Stimulated activated CD8-positive, alpha-beta memory T cell treated with anti-CD3 and anti-CD28 coated beads, Interleukin-15, amount 100 ng/mL, for 48 hours (primary cell): ENCODE results near the gene SAP30.
A peak's percentile ranks its signal among the peaks of the same experiment; 100 is the strongest.

ENCODE experiments used
- DNase-seq, 2 donors: peaks; one replicate each; pipeline ENCODE4 v3.0.0-alpha.2; 2020; ENCODE audit warnings: low read depth in 2 of 2

The SAP30 gene, protein sequence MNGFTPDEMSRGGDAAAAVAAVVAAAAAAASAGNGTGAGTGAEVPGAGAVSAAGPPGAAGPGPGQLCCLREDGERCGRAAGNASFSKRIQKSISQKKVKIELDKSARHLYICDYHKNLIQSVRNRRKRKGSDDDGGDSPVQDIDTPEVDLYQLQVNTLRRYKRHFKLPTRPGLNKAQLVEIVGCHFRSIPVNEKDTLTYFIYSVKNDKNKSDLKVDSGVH

DNA sequence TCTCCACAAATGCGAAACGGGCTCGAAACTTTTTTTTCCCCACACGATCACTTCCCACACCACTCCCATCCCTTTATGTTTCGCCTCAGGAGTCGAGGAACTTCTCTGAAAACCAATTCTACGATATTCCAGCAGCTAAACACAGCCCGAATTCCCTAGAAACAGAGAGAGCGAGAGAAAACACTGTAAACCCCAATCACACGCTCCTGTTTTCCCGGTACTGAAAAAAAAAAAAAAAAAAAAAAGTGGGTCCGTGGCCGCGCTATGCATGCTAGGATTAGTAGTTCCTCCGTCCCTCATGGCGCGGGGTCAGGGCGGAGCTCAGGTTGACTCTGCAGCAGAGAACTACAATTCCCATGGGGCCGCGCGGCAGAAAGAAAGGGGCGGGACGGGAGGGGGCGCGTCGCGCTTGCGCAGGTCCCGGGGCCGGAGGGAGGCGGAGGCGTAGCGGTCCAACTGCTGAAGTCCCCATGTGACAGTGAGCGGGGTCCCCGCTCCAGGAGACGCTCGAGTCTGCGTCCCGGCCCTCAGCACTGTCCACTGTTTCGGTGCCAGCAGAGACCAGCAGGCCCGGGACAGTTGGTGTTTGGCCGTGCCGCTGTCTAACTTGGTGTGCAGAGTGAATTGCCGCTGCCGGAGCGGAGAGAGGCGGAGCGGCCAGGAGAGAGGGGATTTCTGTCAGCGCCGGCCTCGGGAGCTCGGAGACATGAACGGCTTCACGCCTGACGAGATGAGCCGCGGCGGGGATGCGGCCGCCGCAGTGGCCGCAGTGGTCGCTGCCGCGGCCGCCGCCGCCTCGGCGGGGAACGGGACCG lies at the start of gene SAP30:
TSS of gene SAP30 (plus strand) at position 478 of the 815 bp plus-strand sequence. CDS start at position 707, 229 bp downstream.
- DNase-seq, result peak; percentile 93 to 95

DNA sequence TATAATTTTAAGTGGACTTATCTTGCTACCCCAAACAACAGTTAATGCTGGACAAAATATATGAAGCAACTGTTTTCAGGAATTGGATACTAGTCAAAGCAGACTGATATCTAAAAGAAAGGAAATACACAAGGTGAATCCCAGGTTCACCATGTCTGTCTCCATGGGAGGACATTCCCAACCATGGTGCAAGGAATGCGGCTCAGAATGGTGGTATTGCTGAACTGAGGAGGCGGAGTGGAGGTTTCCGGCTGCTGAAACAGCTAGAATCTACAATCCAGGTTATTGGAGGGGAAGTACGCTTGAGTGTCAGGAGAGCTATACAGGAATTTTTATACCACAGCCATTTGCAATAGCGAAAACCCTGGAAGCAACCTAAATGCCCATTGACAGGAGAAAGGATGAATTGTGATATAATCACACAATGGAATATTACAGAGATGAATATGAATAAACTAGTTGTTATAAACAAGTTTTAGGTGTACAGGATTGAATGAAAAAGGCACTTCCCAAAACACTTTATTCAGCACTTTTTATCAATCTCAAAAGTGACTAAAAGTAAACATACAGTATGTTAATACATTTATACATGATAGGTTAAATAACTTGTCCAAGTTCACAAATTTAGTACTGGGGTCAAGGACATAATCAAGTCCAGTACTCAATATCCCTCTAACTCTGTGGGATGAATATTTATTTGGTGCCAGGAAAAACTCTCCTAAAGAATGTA lies 45.6 kb upstream of the SAP30 start:
- no peak for DNase-seq

DNA sequence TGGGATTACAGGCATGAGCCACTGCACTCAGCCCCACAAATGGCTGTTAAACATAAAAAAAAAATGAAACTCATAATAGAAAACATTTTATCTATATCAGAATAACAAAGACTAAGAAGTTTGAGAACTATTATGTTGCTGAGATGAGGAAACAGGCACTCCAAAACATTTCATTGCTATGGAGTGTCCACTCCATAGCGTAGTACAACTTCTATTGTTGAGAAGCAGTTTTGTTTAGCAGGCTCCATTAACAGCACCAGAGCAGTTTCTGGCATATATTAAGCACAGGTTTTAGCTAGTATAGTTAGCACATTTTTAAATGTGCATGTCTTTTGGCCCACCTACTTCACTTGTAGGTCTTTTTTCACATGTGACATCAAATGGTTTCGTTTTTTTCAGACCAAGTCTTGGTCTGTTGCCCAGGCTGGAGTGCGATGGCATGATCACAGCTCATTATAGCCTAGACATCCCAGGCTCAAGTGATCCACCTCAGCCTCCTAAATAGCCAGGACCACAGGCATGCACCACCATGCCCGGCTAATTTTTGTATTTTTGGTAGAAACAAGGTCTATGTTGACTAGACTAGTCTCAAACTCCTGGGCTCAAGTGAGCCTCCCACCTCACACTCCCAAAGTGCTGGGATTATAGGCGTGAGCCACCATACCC lies 42.4 kb upstream of the SAP30 start:
- no peak for DNase-seq

DNA sequence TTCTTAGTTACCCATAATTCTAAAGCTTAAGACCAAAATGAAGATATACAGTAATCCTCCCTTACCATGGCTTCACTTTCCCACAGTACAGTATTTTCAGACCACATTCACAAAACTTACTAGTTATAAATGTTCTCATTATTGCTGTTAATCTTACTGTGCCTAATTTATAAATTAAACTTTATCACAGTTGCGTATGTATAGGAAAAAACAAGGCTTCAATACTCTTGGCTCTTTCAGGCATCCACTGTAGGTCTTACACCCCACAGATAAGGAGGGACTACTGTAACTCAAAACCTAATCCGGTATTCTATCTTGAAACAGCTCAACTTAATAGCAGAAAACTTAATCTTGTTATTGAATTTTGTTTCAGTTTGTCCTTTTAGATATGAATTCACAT lies 40.2 kb upstream of the SAP30 start:
- no peak for DNase-seq

DNA sequence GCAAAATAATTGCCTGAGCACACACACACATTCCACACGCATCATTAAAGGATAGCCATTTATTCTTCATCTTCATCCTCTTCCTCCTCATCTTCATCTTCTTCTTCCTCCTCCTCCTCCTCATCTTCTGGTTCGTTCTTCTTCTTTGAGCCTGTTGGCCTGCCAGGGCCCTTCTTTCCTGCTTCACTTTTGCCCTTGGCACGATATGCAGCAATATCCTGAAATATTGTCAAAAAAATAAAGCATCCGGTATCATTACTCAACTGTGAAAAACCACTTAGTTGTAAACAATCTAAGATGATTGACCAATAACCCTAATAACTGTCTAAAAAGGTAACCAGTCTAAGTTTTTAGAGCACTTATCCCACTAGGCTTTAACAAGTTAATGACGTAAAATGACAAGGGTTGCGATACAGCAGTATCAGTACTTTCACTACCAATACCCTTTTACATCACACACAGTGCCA lies 38.7 kb upstream of the SAP30 start:
- DNase-seq, result no peak

DNA sequence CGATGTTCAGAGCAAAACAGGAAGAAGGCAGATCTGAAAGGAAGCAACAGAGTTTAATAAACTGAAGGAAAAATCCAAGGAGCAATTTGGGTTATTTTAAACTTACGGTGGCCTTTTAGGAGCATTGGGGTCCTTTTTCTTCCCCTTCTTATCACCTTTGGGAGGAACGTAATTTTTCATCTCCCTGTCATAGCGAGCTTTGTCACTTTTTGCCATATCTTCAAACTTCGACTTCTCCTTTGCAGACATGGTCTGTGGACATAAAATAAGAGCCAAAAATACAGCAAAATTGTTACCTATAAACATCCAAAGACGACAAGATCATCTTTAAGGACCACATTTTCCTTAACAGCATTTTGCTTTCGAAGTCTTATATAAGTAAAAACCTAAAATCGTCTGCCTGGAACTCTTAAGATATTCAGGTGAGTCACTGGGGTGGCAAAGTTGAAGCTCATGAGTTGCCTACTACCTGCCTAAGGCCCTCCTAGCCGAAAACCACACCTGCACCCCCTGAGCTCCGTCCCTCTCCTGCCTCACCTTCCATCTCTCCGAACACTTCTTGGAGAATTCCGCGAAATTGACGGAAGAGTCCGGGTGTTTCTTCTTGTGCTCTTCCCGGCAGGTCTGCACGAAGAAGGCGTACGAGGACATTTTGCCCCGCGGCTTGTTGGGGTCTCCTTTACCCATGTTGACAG lies 37.6 kb upstream of the SAP30 start:
- no peak for DNase-seq

DNA sequence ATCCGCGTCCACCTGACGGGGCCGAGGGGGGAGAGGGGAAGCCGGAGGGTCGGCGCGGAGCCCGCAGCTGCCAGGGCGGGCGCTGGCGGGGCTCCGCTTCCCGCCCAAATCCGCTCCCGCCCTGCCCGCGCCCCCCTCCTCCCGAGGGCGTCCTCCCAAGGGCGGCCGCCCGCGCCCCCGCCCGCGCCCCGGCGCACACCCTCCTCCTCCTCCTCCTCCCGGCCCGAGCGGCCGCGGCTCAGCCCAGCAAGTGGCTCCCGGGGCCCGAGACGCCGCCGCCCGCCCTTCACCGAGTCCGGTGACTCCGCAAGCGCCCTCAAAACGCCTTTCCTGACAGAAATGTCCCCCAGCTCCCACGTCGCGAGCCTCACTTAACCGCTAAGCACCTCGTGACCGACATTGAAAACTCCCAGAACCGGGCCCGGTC lies 37.1 kb upstream of the SAP30 start:
- peak in 1 of 2 donors; percentile 18 for DNase-seq

DNA sequence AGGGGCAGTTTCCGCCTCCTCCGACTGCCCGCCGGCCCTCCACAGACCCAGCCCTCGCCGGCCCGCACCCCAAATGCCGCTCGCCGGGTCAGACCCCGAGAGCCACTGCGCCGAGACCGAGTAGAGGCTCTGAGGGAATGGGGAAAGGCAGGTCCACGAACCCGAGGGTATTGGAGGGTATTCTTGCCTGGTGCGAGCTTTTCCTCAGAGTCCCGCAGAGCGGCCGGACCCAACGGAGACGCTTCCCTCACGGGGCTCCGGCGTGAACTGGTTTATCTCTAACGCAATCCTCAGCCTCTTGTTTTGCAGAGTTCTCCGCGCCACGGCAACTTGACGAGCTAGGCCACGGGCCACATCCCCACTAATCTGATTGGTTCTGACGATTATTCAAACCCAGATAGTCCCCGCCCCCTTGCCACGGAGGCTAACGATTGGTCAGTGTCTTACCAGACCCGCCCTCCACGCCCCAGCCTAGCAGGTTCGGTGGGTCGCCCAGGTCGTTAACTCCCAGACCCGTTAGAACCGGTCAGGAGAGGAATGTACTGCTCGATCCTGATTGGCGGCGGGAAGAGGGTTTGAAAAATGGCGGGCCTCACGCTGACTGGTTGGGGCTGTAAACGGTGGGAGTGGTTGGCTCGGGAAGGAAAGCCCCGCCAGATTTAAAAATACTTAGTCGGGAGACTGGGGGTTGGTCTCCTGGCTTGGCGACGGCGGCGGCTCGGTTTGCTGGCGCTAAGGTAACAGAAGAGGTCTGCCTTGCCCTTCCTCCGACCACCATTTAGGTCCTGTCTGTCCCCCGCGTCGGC lies 36.5 kb upstream of the SAP30 start, which contains the start of gene HMGB2:
TSS of gene HMGB2 (minus strand) at position 274 of the 806 bp plus-strand sequence. CDS start 709 bp downstream, outside the sequence.
- DNase-seq, result peak; percentile 97 to 98

DNA sequence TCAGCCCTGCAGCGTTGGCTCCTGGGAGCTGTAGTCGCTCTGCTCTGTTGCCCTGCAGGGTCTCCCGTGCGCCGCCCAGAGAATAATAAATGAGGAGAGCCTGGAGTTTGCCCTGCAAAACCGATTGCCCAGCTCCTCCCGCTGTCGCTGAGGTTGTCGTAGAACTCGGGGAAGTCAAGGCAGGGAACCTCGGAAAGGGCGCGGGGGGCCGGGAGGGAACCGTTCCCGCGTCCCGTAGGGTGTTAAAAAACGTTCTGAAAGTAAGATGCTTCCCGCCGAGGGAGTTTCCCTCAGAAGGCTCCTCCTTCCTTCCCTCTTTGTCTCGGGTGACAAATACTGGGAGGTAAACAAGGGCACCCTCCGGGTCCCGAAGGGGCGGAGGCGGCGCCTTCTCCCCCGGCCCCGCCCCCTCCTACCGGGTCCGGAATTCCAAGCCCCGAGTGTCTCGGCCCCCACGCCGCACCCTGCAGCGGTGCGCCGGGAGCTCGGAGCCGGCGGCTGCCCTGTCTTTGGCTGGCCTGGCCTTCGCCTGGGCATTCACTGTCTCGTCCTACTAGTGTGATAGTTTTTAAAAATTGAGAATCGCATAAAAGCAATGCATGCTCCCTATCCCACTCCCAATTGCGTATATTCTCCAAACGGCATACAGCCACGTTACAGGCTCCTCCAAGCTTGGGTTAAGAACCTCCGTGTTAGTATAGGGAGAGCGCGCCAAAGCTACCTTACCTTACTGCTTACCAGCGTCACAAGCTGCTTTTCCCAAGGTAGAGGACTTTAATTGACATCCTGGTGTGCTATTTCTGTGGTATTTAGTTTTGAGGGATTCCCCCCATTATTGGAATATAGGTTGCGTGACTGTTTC lies 35.6 kb upstream of the SAP30 start:
- peak; percentile 35 to 39 for DNase-seq

DNA sequence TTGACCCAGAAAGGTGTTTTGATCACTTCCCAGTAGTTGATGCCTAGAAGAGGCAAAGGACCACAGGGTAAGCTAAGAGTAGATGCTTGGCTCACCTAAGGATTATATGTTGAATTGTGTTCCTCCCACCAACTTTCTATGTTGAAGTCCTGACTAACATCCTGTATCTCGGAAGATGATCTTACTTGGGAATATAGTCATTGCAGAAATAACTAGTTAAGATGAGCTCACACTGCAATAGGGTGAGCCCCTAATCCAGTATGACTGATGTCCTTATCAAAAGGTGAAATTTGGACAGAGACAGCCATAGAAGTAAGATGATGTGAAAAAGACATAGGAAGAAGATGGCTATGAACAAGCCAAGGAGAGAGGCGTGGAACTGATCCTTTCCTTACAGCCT lies 33.3 kb upstream of the SAP30 start:
- no peak for DNase-seq

DNA sequence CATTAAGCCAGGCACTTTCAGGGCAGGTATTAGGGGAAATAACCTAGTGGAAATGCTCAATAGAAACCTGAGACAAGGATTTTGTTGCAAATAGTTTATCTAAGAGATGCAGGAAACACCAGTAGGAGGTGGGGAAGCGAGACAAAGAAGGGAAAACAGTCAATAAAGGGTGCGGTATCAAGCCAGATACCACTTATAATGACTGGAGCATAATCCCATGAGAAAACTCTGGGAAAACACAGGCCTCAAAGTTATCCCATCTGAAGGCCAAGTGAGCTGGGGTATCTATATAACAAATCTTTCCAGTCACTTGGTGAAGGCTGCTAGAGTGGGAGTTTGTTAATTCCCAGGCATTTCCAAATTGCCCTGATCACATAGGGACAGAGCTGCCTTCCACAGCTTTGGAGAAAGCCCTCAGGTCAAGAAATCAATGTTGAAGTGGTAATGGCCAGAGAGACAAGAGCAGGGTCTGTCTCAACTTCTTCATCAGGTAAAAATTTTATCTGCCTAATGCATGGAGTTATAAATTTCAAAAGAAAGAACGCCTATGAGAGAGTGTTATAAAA lies 26.8 kb upstream of the SAP30 start:
- no peak for DNase-seq

DNA sequence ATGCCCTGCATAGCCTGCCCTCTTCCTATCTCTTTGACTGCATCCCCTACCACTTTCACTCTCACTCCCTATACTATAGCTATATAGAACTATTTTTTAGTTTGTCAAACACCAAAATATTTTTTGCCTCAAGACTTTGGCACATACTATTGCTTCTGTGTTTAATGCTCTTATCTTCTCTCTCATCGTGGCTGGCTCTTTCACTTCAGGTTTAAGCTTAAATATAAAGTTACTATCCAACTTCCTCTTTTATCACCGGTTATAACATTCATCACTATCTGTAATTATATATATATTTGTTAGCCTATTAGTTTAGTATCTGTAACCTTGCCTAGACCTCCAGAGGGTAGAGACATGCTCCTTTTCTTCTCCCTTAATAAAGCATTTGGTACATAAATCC lies 25.1 kb upstream of the SAP30 start:
- no peak for DNase-seq

DNA sequence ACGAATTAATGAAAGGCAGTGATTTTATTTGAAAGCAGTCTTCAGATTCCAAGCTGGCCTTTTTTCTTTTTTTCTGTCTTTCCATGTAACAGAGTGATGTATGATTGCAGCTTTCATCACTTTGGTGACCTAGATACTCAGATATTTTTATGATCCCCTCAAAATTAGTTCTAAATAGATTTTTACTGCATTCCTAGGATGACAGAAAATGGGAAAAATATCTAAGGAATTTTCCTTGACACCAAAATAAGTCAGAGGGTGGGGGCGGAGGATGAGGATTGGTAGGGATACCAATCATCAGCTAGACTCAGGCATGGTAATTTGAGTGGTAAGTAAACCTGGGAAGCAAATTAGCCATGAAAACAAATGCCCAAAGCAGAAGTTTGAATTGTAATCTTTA lies 24.7 kb upstream of the SAP30 start:
- no peak for DNase-seq

DNA sequence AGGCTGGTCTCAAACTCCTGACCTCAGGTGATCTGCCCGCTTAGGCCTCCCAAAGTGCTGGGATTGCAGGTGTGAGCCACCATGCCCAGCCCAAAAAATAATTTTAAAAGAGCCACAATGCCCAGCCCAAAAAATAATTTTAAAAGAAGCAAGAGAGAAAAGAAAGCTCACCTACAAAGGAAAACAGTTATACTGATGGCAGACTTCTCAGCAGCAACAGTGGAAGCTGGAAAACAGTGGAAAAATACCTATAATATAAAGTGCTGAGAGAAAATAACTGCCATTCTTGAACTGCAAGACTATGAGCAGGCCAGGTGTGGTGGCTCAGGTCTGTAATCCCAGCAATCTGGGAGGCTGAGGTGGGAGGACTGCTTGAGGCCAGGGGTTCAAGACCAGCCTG lies 23.3 kb upstream of the SAP30 start:
- no peak for DNase-seq

DNA sequence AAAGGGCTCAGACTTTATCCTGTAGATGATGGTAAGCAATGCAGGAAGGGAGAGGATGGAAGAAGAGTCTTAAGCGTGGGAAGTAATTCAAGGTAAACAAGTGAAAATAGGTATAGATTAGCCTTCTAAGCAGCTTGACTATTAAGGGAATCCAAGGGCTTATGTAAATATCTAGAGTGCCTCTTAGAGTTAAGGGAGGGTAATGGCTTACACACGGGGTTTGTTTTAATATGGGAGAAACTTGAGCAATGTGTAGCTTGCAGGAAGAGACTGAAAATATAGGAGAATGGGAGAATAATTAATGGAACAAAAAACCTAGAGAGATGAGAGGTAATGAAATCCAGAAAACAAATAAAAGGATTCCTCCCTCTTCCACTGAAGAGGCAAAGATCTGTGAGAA lies 12.8 kb upstream of the SAP30 start:
- no peak for DNase-seq

DNA sequence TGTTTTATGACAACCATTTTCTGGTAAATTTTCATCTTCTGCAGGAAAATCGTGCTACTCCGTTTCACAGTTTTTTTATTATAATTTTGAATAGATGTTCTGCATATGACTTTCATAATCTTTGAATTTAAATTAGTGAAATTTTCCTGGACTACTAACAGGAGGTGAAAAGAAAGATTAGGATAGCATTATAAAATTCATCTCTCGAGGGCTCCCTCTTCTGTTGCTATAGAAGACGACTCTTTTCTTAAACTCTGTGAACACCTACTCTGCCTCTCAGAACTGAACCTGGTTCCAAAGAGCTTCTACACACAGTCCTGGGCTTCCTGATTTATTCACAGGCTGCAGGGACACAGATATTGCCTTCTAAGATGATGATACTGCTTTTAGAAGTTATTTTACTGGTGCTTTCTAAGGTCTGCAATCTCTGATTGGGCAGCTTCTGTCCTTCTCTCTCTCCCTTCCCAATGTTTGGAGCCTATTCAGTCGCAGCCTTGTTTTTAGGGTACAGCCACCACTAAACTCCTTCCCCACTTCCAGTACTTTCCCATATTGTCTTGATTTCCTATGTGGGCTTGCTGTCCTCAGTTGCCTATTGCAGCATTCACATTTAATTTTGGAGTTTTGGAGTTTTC lies 10.1 kb upstream of the SAP30 start:
- DNase-seq, result no peak

DNA sequence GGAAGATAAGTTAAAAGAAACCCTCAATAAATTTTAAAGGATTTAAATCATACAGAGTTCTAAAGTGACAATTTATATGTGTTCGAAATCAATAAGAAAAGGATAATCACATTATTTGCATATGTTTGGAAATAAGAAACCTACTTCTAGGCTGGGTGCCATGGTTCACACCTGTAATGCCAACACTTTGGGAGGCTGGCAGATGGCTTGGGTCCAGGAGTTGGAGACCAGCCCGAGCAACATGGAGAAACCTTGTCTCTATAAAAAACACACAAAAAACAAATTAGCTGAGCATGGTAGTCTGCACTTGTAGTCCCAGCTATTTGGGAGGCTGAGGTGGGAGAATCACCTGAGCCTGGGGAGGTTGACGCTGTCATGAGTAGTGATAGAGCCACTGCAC lies 8.1 kb upstream of the SAP30 start:
- no peak for DNase-seq

DNA sequence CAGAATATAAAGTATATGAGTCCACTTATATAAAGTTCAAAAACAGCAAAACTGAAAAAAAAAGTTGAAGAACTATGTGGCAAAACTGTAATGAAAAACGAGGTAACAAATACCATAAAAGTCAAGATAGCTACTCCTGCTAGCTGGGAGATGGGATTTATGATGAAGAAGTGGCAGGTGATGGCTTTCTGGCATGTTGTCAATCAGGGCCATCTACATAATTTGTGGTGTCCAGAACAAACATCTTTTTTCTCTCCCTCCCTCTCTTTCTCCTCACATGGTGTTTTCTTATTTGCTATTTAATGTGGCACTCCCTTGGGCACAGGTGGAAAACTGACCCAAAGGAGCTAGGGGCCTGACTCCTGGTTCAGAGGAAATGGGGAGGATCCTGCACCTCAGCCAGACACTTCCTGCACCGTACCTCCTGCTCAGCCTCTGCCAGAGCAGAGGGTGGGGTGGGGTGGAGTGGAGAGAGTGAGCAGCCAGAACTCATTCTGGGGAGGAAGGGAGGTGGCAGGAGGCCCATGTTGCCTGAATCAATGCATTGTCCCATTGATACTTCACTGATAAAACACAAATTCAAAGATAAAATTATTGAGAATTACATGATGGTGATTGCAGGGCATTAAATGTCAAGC lies 5.3 kb upstream of the SAP30 start:
- no peak for DNase-seq
